PC-3 (cell line): Measurements from ENCODE around the gene ANKRD42.

Source experiments
- EZH2 ChIP-seq: fragments of 300-600 bp; sonication (generic); IDR thresholded peaks from one replicate; pipeline ENCODE4 v1.6.1; 2017; ENCODE audit warnings: antibody characterized with exemption, mild to moderate bottlenecking, low read length; ENCODE audit not compliant: unreplicated experiment
- EZH2phosphoT487 ChIP-seq: fragments of 300-600 bp; sonication (generic); IDR thresholded peaks from 2 replicates; pipeline ENCODE4 v1.6.1; 2018; ENCODE audit warnings: mild to moderate bottlenecking, antibody characterized with exemption, low read length, borderline replicate concordance
- TF ChIP-seq, protein P1 (sequence below): fragments of 300-600 bp; sonication (generic); conservative IDR thresholded peaks from 2 replicates; pipeline ENCODE4 v1.5.1; 2017; ENCODE audit warnings: antibody characterized with exemption, low read depth, mild to moderate bottlenecking, low read length

DNA sequence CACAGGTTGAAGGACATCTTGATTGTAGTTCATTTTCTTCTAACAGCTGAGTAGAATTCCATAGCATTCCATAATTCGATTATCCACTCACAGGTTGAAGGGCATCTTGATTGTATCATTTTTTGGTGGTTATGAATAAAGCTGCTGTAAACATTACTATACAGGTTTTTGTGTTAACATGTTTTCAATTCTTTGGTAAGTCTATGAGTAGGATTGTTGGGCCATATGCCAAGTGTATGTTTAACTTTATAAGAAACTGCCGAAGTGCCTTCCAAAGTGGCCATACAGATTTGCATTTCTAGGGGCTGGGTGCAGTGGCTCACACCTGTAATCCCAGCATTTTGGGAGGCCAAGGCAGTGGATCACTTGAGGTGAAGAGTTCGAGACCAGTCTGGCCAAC, 44.6 kb downstream of the ANKRD42 start:
- TF ChIP-seq, protein P1, sequence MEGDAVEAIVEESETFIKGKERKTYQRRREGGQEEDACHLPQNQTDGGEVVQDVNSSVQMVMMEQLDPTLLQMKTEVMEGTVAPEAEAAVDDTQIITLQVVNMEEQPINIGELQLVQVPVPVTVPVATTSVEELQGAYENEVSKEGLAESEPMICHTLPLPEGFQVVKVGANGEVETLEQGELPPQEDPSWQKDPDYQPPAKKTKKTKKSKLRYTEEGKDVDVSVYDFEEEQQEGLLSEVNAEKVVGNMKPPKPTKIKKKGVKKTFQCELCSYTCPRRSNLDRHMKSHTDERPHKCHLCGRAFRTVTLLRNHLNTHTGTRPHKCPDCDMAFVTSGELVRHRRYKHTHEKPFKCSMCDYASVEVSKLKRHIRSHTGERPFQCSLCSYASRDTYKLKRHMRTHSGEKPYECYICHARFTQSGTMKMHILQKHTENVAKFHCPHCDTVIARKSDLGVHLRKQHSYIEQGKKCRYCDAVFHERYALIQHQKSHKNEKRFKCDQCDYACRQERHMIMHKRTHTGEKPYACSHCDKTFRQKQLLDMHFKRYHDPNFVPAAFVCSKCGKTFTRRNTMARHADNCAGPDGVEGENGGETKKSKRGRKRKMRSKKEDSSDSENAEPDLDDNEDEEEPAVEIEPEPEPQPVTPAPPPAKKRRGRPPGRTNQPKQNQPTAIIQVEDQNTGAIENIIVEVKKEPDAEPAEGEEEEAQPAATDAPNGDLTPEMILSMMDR: no peak
- TF ChIP-seq EZH2: no peak
- TF ChIP-seq EZH2phosphoT487: no peak
